HG02885 (cell line): ENCODE results near the gene DZIP1L.

ENCODE experiments used
- ATAC-seq: cut with Tn5 transposase; IDR thresholded peaks from one replicate; pipeline ENCODE4 v1.9.1; 2021; ENCODE audit warnings: mild to moderate bottlenecking; ENCODE audit not compliant: unreplicated experiment, poor library complexity

DZIP1L gene

DNA sequence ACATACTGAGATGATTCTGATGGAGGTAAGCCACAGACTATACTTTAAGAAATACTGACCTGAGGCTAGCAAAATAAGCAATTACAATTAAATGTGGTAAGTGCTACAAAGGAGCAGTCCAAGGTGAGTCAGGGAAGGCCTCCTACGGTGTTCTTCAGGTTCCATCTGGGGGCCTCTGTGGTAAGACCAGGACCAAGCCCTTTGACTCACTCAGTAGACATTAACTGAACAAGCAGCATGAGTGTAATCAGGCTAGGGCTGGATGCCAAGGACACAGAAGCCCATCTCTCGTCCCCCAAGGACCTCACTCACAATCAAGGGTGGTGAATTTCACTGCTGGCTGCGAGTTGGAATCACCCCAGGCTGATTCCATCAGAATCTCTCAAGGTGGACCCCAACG lies 37.3 kb downstream of the DZIP1L start:
- ATAC-seq = no peak

DNA sequence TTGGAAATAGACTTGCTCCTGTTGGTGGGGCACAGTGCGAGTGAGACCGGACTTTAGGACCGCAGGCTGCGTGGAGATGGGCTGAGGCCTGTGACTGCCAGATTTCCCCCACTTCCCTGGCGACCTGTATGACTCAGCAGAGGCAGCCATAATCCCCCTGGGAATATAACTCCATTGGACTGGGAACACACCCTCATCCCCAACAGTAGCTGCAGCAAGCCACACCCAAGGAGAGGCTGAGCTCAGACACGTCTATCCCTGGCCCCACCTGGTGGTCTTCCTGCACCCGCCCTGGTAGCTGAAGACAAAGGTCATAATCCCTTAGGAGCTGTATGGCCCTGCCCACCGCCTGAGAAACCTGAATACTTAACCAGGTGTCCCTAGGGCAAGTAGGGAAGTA lies 42.6 kb downstream of the DZIP1L start:
- no peak for ATAC-seq

GRCh38 chr3:138070006-138070405 lies 45.4 kb downstream of the DZIP1L start:
- no peak for ATAC-seq

- ATAC-seq = peak; percentile 74
Measured at GRCh38 chr3:138068579-138069174, 46.7 kb downstream of the DZIP1L start.

- no peak for ATAC-seq
Measured at GRCh38 chr3:138068046-138068445, 47.4 kb downstream of the DZIP1L start.

GRCh38 chr3:138066972-138067371 lies 48.4 kb downstream of the DZIP1L start:
- no peak for ATAC-seq

- ATAC-seq = peak; percentile 92
Measured at GRCh38 chr3:138066383-138066782, 49.0 kb downstream of the DZIP1L start.

DNA sequence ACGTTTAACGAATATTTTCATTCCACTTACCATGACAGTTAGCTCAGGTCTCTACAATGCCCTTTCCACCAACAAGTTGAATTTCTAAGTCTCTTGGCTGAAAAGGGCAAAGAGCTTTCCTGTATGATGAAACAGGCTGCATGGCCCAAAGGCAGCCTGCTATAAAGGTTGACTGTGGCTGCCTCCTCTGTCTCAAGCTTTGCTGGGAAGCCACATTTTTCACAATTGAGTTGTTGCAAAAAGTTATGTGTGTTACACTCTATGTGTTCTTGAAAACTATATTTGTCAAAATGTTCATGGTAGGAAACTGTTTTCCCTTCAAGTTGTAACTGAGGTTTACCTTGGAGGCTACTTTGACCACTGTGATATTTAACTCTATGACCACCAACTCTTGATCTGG lies 49.5 kb downstream of the DZIP1L start:
- peak; percentile 15 for ATAC-seq

DNA sequence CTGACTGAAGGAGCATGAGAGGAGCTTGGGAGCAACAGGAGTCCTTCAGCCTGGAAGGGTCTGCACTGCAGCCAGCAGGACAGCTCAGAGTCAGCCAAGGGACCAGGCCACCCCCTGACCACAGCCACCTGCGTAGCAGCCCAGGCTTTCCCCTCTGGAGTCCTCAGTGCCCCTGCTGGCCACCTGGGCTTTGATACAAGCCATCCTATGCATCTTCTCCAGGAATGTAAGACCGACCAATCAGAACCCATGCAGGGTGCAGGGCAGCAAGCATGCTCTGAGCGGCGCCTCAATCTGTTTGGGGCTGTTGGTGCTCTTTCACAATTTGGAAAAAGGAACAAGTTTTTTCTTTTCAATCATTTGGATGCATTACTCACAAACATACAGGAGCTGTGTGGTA lies 52.0 kb downstream of the DZIP1L start:
- no peak for ATAC-seq

DNA sequence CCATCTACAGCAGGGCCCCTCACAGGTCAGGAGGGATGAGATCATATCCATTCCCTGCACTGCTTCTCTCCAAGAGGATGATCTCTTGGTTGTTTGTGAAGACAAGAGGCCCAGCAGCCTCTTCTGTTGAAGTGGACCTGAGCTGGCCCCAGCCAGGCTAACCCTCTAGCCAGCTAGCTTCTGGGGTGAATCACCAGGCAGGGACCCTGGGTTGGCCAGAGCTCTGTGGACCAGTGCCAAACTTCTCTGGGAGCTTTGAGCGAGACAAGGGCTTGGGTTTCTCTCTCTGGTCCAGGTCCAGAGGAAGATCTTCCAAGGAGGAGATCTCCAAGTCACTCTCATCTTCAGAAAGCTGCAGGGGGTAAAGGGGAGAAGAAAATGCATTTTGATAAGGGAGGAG lies 52.8 kb downstream of the DZIP1L start:
- no peak for ATAC-seq

DNA sequence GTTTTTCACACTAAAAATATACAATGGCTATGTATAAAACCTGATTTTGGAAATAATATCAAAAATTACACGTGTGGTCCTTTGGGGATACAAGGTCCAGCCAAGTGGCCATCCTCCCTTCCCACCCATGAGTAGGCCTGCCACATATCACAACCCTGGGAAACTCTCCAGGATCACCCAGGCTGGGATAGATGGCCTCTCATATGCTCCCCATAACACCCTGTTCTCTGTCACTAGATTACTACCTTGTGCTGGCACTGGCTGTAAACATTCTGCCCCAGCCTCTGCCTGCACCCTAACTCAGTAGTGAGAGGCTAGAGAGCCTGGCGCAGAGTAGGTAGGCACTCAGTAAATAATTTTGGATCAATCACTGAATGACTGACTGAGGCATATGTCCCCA lies 53.4 kb downstream of the DZIP1L start:
- no peak for ATAC-seq

GRCh38 chr3:138060792-138061191 lies 54.6 kb downstream of the DZIP1L start:
- ATAC-seq = peak; percentile 73

- ATAC-seq = no peak
Measured at GRCh38 chr3:138059261-138059660, 56.1 kb downstream of the DZIP1L start.

GRCh38 chr3:138057384-138057783 lies 58.0 kb downstream of the DZIP1L start:
- no peak for ATAC-seq

DNA sequence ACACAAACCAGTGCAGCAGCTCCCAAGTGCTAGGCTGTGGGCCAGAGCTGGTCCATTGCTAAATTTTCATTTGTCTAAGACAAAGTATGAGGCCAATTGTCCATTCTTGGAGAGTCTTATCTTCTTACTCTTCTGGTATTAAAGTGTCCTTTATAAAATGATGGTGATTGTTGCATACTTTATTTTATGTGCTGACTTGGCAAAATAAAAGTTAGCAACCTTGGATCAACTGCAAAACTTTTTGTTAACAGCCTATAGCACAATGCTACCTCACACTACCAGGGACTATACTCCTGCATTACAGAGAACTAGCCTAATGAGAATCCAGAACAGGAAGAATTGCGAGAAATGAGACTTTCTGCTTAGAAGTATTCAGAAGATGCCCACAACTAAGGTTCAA lies 61.4 kb downstream of the DZIP1L start:
- no peak for ATAC-seq

GRCh38 chr3:138051947-138052802 lies 63.2 kb downstream of the DZIP1L start:
- ATAC-seq = peak; percentile 77

DNA sequence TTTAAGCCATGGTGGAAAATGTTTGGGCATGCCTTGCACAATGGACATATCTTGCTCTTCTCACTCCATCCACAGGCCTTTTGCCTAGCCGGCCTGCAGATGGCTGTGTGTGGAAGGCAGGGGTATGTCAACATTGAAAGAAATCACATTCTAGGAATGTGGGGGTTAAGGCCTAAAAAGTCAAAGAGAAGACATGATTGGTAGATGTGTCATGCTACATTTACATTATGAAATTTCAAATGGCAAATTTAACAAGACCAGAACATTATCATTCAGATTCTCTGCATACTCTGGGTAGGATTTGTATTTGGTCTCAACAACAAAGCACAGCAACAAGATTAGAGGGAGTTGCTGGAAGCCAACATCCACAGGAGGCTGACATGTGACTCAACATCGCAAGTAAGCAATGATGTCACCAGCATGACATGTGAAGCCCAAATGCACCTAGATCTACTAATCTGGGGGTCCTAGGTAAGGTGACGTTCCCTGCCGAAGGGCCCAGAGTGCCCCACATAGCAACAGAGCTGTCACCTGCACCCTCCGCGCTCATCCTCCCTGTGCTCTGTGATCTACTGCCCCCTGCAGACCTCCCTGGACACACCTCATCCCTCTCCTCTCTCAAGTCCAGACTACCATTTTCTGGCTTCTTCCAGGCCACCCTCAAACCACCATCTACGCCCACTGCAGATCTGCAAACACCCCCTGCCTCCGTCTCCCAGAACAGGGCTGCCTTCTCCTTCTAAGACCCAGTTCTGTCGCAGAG lies 66.1 kb downstream of the DZIP1L start:
- no peak for ATAC-seq

DNA sequence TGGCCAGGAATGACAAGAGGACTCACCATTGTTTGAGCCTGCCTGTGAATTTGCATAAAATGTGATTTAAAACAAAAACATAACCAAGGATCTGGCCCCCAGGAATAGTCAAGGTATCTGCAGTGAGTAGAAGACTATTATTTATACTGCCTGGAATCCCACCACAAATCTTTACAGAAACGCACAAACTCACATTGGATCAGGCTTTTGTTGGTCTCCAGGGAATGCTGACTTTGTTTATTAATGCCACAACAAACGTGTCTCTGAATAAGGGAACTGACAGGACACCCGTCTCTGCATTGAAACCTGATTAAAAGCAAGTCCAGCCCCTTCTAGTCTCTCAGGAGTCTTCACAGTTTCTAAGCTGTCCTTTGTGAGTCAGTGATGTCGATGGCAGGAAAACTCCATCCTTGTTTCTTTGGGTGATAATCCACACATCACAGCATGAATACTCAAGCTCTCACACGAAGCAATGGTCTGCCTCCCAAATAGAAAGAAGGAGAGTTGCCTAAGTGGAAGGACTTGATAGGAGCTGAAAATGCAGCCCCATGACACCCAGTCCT lies 67.7 kb downstream of the DZIP1L start:
- ATAC-seq = no peak

DNA sequence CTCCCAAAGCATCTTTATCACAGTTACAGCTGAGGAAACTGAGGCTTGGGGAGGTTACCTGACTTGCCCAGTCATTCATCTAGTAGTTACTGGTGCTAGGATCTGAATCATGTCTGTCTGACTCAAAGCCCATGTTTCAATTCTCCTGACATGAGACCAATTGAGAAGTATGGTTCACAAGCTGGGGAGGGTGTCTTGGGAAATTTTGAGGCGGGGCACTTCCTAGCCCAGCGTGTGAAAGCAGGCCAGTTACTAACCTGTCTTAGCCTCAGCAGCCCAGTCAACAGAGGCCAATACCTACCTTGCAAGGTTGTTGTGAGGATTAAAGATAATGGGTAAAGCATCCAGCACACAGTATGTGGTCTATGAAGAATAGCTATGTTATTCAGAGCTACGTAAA lies 68.5 kb downstream of the DZIP1L start:
- ATAC-seq = peak; percentile 46

- ATAC-seq = no peak
Measured at GRCh38 chr3:138046085-138046484, 69.3 kb downstream of the DZIP1L start.
